Fibroblast of skin of left biceps (primary cell): ENCODE results near the gene PRKG2.

Experiments used
- DNase-seq, 2 experiments: peaks; one replicate each; pipeline ENCODE4 v3.0.0-alpha.2; 2013; ENCODE audit warnings: low read depth in 2 of 2

PRKG2 gene

GRCh38 chr4:81093720-81094401 is 121.2 kb downstream of the PRKG2 start:
- no peak for DNase-seq

DNA sequence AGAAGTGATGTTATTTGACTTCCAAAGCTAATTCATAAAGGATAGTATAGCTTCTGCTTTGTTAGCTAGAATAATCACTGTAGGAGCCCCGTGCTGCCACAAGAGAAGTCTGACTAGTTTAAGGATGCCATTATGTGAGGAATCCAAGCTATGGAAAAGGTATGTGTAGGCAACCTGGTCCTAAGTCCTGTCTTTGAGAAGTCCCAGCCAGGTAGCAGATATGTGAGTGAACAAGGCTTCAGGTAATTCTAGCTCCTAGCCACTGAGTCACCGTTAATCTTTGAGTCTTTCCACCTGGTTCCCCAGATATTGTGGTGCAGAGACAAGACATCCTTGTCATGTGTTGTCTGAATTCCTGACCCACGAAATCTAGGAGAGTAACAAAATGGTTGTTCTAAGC is 129.0 kb downstream of the PRKG2 start:
- DNase-seq = no peak

GRCh38 chr4:81085291-81085690 is 129.7 kb downstream of the PRKG2 start:
- no peak for DNase-seq

DNA sequence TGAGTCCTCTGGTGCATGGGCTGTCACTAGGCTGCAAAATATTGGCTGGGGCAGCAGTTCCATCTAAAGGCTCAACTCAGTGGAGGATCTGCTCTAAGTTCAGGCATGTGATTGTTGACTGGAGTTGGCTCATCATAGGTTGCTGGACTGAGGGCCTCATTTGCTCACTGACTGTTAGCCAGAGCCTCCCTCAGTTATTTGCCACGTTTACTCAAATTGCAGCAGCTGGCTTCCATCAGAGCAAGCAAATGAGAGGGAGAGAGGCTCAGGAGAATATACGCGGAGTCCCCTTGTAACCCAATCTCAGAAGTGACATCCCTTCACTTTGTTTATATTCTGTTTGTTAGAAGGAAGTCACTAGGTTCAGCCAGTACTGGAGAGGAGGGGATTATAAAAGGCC is 130.4 kb downstream of the PRKG2 start:
- DNase-seq = no peak

DNA sequence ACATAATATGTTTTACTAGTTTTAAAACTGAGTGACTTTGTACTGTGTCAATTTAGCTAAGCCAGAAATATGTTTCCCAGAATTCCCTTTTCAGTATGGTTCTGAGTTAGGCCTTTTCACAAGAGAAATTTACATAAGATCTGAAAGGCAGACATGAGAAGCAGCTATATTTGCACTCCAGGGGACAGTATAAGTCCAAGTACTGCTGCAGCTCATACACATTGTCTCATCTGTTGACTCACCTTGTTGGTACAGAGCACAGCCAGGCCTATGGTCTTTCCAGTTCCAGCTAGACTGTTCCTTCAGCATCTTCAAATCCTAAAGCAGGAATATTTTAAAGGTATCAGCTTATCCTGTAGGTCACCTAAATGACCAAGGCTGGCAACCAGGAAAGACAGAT is 131.0 kb downstream of the PRKG2 start:
- DNase-seq = peak; percentile 8 to 19

DNA sequence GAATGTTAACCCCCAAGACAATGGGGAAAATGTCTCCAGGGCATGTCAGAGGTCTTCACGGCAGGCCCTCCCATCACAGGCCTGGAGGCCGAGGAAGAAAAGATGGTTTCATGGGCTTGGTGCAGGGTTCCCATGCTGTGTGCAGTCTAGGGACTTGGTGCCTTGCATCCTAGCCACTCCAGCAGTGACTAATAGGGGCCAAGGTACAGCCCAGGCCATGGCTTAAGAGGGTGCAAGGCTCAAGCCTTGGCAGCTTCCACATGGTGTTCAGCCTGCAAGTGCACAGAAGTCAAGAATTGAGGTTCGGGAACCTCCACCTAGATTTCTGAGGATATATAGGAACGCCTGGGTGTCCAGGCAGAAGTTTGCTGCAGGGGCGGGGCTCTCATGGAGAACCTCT is 133.9 kb downstream of the PRKG2 start:
- no peak for DNase-seq

DNA sequence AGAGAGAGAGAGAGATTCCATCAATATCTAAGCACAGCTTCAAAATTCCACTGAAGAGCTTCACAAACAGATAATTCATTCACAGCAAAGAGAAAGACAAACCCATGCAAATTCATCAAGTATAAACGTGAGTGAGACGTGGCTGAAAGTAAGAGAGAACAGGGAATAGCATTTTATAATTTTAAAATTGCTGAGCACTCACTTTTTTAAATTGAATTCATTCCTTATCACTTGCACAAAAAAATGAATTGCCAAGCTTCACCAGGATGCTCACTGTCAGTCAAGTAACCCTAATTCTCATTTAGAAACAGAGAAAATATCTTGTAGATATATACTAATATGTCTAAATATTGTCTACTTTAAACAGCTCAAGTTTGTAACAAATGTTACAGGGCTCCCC is 144.0 kb downstream of the PRKG2 start:
- no peak for DNase-seq

GRCh38 chr4:81069706-81070331 is 145.2 kb downstream of the PRKG2 start:
- peak; percentile 64 to 69 for DNase-seq

- no peak for DNase-seq
These were observed 149.6 kb downstream of the PRKG2 start for GRCh38 chr4:81065446-81065845.

- no peak for DNase-seq
These were observed 153.0 kb downstream of the PRKG2 start for GRCh38 chr4:81062001-81062400.

DNA sequence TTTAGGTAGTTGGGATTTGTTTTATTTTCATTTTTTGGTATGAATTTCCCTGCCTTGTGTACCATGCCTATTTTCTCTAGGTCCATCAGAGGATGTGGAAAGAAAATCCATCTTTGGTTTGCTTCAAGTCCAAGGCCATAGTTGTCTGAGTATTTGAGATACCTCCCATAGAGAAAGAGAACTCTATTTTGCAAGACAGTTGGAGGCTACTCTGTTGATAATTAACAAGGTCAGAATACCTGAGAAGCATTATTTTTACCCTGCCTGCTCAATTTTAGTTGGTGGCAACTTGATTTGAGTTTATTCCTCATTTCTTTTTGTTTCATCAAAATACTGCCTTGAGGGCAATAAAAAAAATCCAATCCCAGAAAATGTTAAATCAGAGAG is 153.7 kb downstream of the PRKG2 start:
- DNase-seq = no peak

- no peak for DNase-seq
These were observed 154.3 kb downstream of the PRKG2 start for GRCh38 chr4:81060587-81061343.

- no peak for DNase-seq
These were observed 156.4 kb downstream of the PRKG2 start for GRCh38 chr4:81058621-81059020.

DNA sequence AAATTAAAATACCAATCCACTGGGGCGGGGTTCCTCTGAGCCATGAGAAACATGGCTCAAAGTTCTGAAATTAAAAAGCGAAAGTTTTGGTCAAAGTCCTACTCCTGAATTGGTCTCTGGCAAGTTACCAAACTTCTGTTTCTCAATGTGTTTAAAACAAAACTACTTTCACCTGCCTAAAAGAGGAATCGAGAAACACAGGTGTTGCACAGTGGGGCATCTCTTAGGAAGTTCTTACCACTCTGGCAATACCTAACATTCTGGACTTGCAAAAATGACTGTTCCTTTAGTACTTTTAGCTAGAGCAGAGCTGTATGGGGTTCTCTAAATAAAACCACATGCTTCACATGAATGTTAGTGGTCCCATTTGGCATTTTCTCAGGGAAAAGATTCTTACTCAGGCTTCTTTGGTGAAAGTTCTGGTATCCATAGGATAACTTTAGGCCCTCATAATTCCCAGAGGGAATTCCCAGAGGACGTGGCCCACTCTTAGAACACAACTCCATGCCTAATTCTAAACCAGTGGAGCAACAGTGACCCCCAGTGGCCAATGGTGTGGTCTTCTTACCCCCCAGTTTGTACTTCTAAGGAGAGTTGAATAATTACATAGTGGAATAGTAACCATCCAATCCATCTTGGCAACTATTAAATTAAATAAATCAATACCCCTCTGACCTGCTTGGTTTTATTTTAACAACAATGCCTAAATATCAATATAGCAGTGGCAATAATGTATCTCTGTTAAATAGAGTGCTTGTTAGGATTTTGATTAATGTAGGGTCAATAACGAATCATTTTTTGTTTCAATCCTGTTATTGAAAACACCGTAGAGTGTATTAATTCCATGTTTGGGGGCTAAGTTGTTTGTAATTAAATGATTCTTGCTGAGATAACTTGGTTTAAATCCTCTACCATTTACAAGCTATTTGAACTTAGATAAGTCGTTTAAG is 162.6 kb downstream of the PRKG2 start:
- peak; percentile 56 to 60 for DNase-seq

DNA sequence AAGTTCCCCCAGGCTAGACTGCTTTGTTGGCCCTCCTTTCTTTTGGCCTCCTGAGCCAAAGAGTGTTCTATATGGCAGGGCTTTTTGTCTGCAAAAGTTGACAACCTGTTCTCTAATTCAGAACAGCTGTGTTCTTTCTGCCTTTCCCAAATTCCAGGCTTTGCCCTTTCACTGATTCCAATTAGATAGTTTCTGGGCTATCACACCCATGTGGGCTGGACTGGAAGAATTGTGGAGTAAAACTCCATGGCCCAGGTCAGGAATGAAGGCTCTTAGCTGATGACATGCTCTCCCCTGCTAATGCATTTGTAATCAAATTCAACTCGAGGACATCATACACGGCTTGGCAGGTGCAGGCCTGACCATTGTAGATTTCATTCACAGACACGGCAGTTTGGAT is 165.1 kb downstream of the PRKG2 start:
- DNase-seq = no peak

- no peak for DNase-seq
These were observed 165.7 kb downstream of the PRKG2 start for GRCh38 chr4:81049330-81049729.

- no peak for DNase-seq
These were observed 172.2 kb downstream of the PRKG2 start for GRCh38 chr4:81042578-81043365.

GRCh38 chr4:81040012-81040659 is 174.9 kb downstream of the PRKG2 start:
- peak; percentile 8 to 12 for DNase-seq

DNA sequence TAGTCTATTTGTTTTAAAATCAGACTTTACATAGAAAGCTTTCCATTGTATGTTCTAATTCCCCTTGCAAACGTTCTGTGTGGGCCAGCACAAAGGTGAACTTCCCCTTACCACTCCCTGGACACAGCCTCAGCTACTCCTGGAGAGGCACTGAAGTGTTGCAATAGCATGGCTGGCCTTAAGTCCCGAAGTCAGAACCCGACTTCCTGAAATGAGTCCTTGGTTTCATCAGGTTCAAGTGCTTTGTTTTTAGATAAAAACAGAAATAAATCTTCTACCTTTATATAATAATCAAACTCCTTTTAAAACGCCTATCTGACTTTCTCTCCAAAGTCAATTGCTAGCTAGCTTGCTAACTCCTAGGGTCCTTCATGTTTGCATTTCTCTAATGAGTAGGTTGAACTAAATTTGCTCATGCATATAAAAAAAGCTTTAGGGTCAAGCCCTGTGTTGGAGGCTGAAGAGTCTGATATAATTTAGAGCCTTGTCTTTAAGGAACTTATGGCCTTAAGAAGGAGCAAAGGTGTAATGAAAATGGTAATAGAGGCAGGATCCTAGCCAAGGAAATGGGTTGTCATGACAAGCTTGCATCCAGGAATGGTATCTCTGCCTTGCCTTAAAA is 175.6 kb downstream of the PRKG2 start:
- DNase-seq = no peak
